Neural cell (in vitro differentiated cells): Measurements from ENCODE around the gene P3H2. TPM values are rescaled to one million over a fixed set of nuclear protein-coding genes. Genes with fewer than 3 reads are reported as not detected.

ENCODE experiments used
- H2AFZ ChIP-seq: fragments of 200-600, 300-800 bp; sonication (generic), shearing (Covaris generic); 2 replicates; pipeline ENCODE4 v1.6.0; 2014; ENCODE audit warnings: low read depth, mild to moderate bottlenecking, antibody characterized with exemption, low read length, moderate library complexity
- H3F3A ChIP-seq: fragments of 200-600 bp; shearing (Covaris generic); 2 replicates; pipeline ENCODE4 v1.6.1; 2016; ENCODE audit warnings: mild to moderate bottlenecking, moderate library complexity, mixed read lengths, antibody characterized with exemption, low read length; ENCODE audit not compliant: insufficient read depth, poor library complexity, severe bottlenecking
- H3K27ac ChIP-seq: fragments of 200-600, 300-800 bp; sonication (generic), shearing (Covaris generic); 2 replicates; pipeline ENCODE4 v1.5.1; 2014; ENCODE audit warnings: mild to moderate bottlenecking, low read length, moderate library complexity
- H3K27me3 ChIP-seq: fragments of 300-800, 200-600 bp; sonication (generic), shearing (Covaris generic); 2 replicates; pipeline ENCODE4 v1.6.0; 2014; ENCODE audit warnings: mild to moderate bottlenecking, low read depth, low read length, moderate library complexity; ENCODE audit not compliant: insufficient read depth
- H3K36me3 ChIP-seq: fragments of 300-800, 200-600 bp; sonication (generic), shearing (Covaris generic); 2 replicates; pipeline ENCODE4 v1.5.1; 2014; ENCODE audit warnings: mild to moderate bottlenecking, antibody characterized with exemption, low read length, moderate library complexity; ENCODE audit not compliant: insufficient read depth
- H3K4me2 ChIP-seq: fragments of 300-800, 200-600 bp; sonication (generic), shearing (Covaris generic); 2 replicates; pipeline ENCODE4 v1.6.0; 2014; ENCODE audit warnings: mild to moderate bottlenecking, low read length
- H3K4me3 ChIP-seq: fragments of 300-800, 200-600 bp; sonication (generic), shearing (Covaris generic); 2 replicates; pipeline ENCODE4 v1.5.1; 2014; ENCODE audit warnings: mild to moderate bottlenecking, low read length, moderate library complexity
- H3K79me2 ChIP-seq: fragments of 200-600 bp; shearing (Covaris generic); replicated peaks from 2 replicates; pipeline ENCODE4 v1.6.0; 2014; ENCODE audit warnings: mild to moderate bottlenecking, low read length, moderate library complexity; ENCODE audit not compliant: insufficient read depth
- H3K9ac ChIP-seq: fragments of 300-800, 200-600 bp; sonication (generic), shearing (Covaris generic); 2 replicates; pipeline ENCODE4 v1.6.1; 2016; ENCODE audit warnings: mild to moderate bottlenecking, low read length, mixed read lengths
- H3K9me2 ChIP-seq: fragments of 200-600 bp; shearing (Covaris generic); 2 replicates; pipeline ENCODE4 v1.6.1; 2016; ENCODE audit warnings: mild to moderate bottlenecking, low read length, mixed read lengths; ENCODE audit not compliant: insufficient read depth
- H3K9me3 ChIP-seq: fragments of 200-600, 300-800 bp; sonication (generic), shearing (Covaris generic); 2 replicates; pipeline ENCODE4 v1.6.1; 2016; ENCODE audit warnings: mild to moderate bottlenecking, mixed run types, low read length, moderate library complexity, mixed read lengths
- H4K20me1 ChIP-seq: fragments of 200-600 bp; shearing (Covaris generic); 2 replicates; pipeline ENCODE4 v1.6.1; 2016; ENCODE audit warnings: mild to moderate bottlenecking, mixed run types; ENCODE audit not compliant: insufficient read depth
- CTCF ChIP-seq: fragments of 450-650 bp; IDR thresholded peaks from 2 replicates; pipeline ENCODE4 v1.5.1; 2014; ENCODE audit warnings: antibody characterized with exemption, mild to moderate bottlenecking, moderate library complexity; ENCODE audit not compliant: poor library complexity, severe bottlenecking
- EP300 ChIP-seq: fragments of 450-650 bp; conservative IDR thresholded peaks from 2 replicates; pipeline ENCODE4 v1.6.1; 2014; ENCODE audit warnings: antibody characterized with exemption, mild to moderate bottlenecking, moderate library complexity; ENCODE audit not compliant: poor library complexity, severe bottlenecking
- EZH2 ChIP-seq: fragments of 200-600, 300-800 bp; shearing (Covaris generic), sonication (generic); IDR thresholded peaks from 2 replicates; pipeline ENCODE4 v1.6.1; 2014; ENCODE audit warnings: antibody characterized with exemption, low read length, borderline replicate concordance, mild to moderate bottlenecking; ENCODE audit not compliant: insufficient read depth, poor library complexity, severe bottlenecking
- MXI1 ChIP-seq: fragments of 450-650 bp; conservative IDR thresholded peaks from 2 replicates; pipeline ENCODE4 v1.6.1; 2014; ENCODE audit warnings: antibody characterized with exemption, mild to moderate bottlenecking; ENCODE audit not compliant: poor library complexity, severe bottlenecking
- POLR2AphosphoS5 ChIP-seq: IDR thresholded peaks from 2 replicates; pipeline ENCODE4 v1.6.1; 2012
- RAD21 ChIP-seq: fragments of 450-650 bp; conservative IDR thresholded peaks from 2 replicates; pipeline ENCODE4 v1.6.1; 2014; ENCODE audit warnings: antibody characterized with exemption, mild to moderate bottlenecking, moderate library complexity
- SMC3 ChIP-seq: fragments of 450-650 bp; conservative IDR thresholded peaks from 2 replicates; pipeline ENCODE4 v1.6.1; 2014; ENCODE audit warnings: antibody characterized with exemption, mild to moderate bottlenecking, moderate library complexity; ENCODE audit not compliant: poor library complexity
- TAF1 ChIP-seq: IDR thresholded peaks from 2 replicates; pipeline ENCODE4 v1.6.1; 2012; ENCODE audit warnings: low read depth
- polyA plus RNA-seq: library from polyadenylated mRNA; depleted of rRNA; stranded (reverse); fragments of >200 nt; gene quantifications from 2 replicates; pipeline ENCODE4 v1.2.3, GENCODE V29; 2014
- TF ChIP-seq, protein P1 (sequence below): IDR thresholded peaks from 2 replicates; pipeline ENCODE4 v1.6.1; 2012; ENCODE audit warnings: borderline replicate concordance

The P3H2 gene
- polyA plus RNA-seq, 1 donor from 2014 or later, result 0.68 TPM

DNA sequence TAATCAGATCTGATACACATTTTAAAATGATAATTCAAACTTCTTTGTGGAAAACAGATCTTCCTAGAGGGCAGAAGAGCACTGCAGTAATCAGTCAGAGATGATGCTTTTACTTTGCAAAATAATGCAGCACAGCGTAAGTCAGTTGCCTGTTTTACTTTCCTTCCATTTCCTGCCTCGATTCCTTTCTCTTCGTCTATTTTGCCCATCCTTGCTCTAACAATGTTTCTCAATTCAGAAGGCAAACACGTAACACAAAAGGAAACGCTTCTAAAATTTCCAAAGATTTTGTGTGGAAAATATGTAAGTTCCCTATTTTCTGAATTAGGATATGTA lies 119.9 kb downstream of the P3H2 start:
- H3K9ac ChIP-seq, result no peak overlapping the region
- H2AFZ ChIP-seq, result no peak overlapping the region
- no peaks in the 10 kb centered on the region for H3K9me3 ChIP-seq
- no peaks in the 10 kb centered on the region for H3F3A ChIP-seq
- H4K20me1 ChIP-seq, result no peaks in the 10 kb centered on the region
- no peaks in the 10 kb centered on the region for H3K9me2 ChIP-seq
- no peaks in the 10 kb centered on the region for H3K36me3 ChIP-seq
- no peak overlapping the region for H3K4me3 ChIP-seq
- H3K4me2 ChIP-seq, result no peak overlapping the region
- TF ChIP-seq TAF1 (no peak), EZH2 (no peak), EP300 (no peak), POLR2AphosphoS5 (no peak), RAD21 (no peak), MXI1 (no peak), SMC3 (no peak), CTCF (no peak)
- TF ChIP-seq, protein P1, sequence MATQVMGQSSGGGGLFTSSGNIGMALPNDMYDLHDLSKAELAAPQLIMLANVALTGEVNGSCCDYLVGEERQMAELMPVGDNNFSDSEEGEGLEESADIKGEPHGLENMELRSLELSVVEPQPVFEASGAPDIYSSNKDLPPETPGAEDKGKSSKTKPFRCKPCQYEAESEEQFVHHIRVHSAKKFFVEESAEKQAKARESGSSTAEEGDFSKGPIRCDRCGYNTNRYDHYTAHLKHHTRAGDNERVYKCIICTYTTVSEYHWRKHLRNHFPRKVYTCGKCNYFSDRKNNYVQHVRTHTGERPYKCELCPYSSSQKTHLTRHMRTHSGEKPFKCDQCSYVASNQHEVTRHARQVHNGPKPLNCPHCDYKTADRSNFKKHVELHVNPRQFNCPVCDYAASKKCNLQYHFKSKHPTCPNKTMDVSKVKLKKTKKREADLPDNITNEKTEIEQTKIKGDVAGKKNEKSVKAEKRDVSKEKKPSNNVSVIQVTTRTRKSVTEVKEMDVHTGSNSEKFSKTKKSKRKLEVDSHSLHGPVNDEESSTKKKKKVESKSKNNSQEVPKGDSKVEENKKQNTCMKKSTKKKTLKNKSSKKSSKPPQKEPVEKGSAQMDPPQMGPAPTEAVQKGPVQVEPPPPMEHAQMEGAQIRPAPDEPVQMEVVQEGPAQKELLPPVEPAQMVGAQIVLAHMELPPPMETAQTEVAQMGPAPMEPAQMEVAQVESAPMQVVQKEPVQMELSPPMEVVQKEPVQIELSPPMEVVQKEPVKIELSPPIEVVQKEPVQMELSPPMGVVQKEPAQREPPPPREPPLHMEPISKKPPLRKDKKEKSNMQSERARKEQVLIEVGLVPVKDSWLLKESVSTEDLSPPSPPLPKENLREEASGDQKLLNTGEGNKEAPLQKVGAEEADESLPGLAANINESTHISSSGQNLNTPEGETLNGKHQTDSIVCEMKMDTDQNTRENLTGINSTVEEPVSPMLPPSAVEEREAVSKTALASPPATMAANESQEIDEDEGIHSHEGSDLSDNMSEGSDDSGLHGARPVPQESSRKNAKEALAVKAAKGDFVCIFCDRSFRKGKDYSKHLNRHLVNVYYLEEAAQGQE, result no peak
- no peak overlapping the region for H3K27ac ChIP-seq
- no peaks in the 10 kb centered on the region for H3K79me2 ChIP-seq
- no peaks in the 10 kb centered on the region for H3K27me3 ChIP-seq

DNA sequence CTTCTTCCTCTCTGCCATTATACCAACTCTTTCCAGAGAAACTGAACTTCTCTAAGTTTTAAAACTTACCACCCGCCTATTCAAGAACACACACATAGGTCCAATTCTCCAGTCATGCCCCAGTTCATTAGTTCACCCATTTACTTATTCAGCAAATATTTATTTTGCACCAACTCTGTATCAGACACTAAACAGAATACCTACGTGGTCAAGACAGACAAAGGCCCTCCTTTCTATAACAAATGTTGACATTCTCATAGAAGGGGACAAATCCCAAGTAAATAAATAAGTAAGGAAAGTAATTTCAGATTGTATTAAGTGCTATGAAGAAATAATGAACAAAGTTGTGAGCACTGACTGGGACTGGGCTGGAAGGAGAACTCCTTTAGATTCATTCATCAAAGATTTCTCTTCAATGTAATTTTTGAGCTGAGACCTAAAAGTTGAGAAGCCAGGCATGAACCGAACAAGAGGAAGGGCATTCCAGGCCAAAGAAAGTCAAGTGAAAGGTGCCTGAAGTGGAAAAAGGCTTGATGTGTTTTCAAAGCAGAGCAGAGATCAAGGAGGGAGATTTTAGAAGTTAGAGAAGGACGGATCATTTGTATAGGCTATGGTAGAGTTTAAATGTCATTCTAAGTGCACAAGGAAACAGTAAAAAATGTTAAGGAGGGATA lies 120.4 kb downstream of the P3H2 start:
- no peaks in the 10 kb centered on the region for H3K9me3 ChIP-seq
- no peaks in the 10 kb centered on the region for H3K36me3 ChIP-seq
- H4K20me1 ChIP-seq, result no peaks in the 10 kb centered on the region
- no peaks in the 10 kb centered on the region for H3F3A ChIP-seq
- no peaks in the 10 kb centered on the region for H3K27me3 ChIP-seq
- no peaks in the 10 kb centered on the region for H3K79me2 ChIP-seq
- no peak overlapping the region for H3K27ac ChIP-seq
- H3K9ac ChIP-seq, result no peak overlapping the region
- no peaks in the 10 kb centered on the region for H3K9me2 ChIP-seq
- no peak overlapping the region for H3K4me2 ChIP-seq
- H3K4me3 ChIP-seq, result no peak overlapping the region
- no peak overlapping the region for H2AFZ ChIP-seq
- TF ChIP-seq CTCF, result no peak
- no peak for TF ChIP-seq TAF1
- no peak for TF ChIP-seq EP300
- TF ChIP-seq, protein P1, result no peak
- no peak for TF ChIP-seq EZH2
- no peak for TF ChIP-seq SMC3
- no peak for TF ChIP-seq POLR2AphosphoS5
- TF ChIP-seq RAD21, result no peak
- TF ChIP-seq MXI1, result no peak
